Panc1 (cell line): ENCODE results near the gene NCLN. TPM values are rescaled to one million over a fixed set of nuclear protein-coding genes. Genes with fewer than 3 reads are reported as not detected.
"Not testable (repeated sequence)": the region's sequence is repeated elsewhere in the genome, so short reads cannot be mapped to it uniquely, and the experiment has no call there.

Experiments
- ATAC-seq: fragments of 200-7000 bp; cut with Tn5 transposase; 2 replicates; pipeline ENCODE4 v1.9.1; 2020; ENCODE audit warnings: mild to moderate bottlenecking, moderate library complexity
- BruUV-seq: library from RNA; stranded (reverse); fragments of 400-500 nt; replicated peaks from 2 replicates; lab custom pipeline; 2021; lab: Mats Ljungman, UMichigan
- CTCF ChIA-PET: fragments of 300-600 bp; sonication (Branson Sonifier 250); formaldehyde crosslinking; loops from one replicate; lab custom pipeline; 2022; ENCODE audit warnings: antibody characterized with exemption; lab: Charles Lee
- POLR2A ChIA-PET: fragments of 300-600 bp; sonication (Branson Sonifier 250); formaldehyde crosslinking; loops from one replicate; lab custom pipeline; 2022; ENCODE audit warnings: antibody characterized with exemption; lab: Charles Lee
- DNase-seq: peaks from one replicate; pipeline ENCODE4 v3.0.0-alpha.2; 2010; ENCODE audit warnings: low read depth, low spot score
- H3K27ac ChIP-seq: 2 replicates; pipeline ENCODE4 v1.5.1; 2011; ENCODE audit warnings: mild to moderate bottlenecking, low read length, inconsistent platforms
- H3K27me3 ChIP-seq: fragments of 200-500 bp; sonication (Bioruptor generic); 2 replicates; pipeline ENCODE4 v1.6.0; 2014; ENCODE audit warnings: low read length, inconsistent platforms; ENCODE audit not compliant: control insufficient read depth, insufficient read depth
- H3K36me3 ChIP-seq: fragments of 200-500 bp; sonication (Bioruptor generic); 2 replicates; pipeline ENCODE4 v1.5.1; 2014; ENCODE audit warnings: inconsistent platforms, mild to moderate bottlenecking, low read length, moderate library complexity; ENCODE audit not compliant: control insufficient read depth, insufficient read depth
- H3K4me1 ChIP-seq: 2 replicates; pipeline ENCODE4 v1.5.1; 2011; ENCODE audit warnings: inconsistent platforms, mild to moderate bottlenecking, low read length, moderate library complexity; ENCODE audit not compliant: control insufficient read depth, insufficient read depth
- H3K4me3 ChIP-seq, 2 experiments: 2 replicates each; pipeline ENCODE4 v1.5.1; 2011 to 2012; ENCODE audit warnings: low read depth in 2 of 2, low read length in 2 of 2, mild to moderate bottlenecking in 2 of 2, inconsistent platforms in 1 of 2, moderate library complexity in 1 of 2
- H3K9me3 ChIP-seq: fragments of 200-500 bp; sonication (Bioruptor generic); 2 replicates; pipeline ENCODE4 v1.5.1; 2014; ENCODE audit warnings: low read depth, mild to moderate bottlenecking, inconsistent platforms, low read length, moderate library complexity; ENCODE audit not compliant: control insufficient read depth, insufficient read depth
- CTCF ChIP-seq: fragments of 450-650 bp; IDR thresholded peaks from 2 replicates; pipeline ENCODE4 v1.5.1; 2017; ENCODE audit warnings: mild to moderate bottlenecking
- POLR2AphosphoS5 ChIP-seq: IDR thresholded peaks from 2 replicates; pipeline ENCODE4 v1.6.1; 2012; ENCODE audit warnings: mild to moderate bottlenecking, low read depth, low read length, moderate library complexity
- REST ChIP-seq, 2 experiments: IDR thresholded peaks; 2 replicates each; pipeline ENCODE4 v1.6.1; 2011 to 2012; ENCODE audit warnings: low read depth in 2 of 2, control low read depth in 1 of 2, low read length in 1 of 2, mild to moderate bottlenecking in 1 of 2, moderate library complexity in 1 of 2; ENCODE audit not compliant: insufficient read depth in 1 of 2
- SIN3A ChIP-seq: IDR thresholded peaks from 2 replicates; pipeline ENCODE4 v1.6.1; 2012; ENCODE audit warnings: low read depth, mild to moderate bottlenecking, low read length, moderate library complexity, borderline replicate concordance; ENCODE audit not compliant: insufficient read depth
- TCF7L2 ChIP-seq: IDR thresholded peaks from 2 replicates; pipeline ENCODE4 v1.6.1; 2011; ENCODE audit warnings: mild to moderate bottlenecking, low read depth, low read length, inconsistent platforms
- in situ Hi-C: cut with HindIII; loops from 2 replicates; pipeline ENCODE4 v1.10.0; 2016; ENCODE audit warnings: low sequenced_read_pairs, low pct_unique_long_range_greater_than_20kb
- intact Hi-C: fragments of 100-400 bp; cut with micrococcal nuclease; formaldehyde crosslinking; loops from one replicate; pipeline ENCODE4 v1.10.0; 2022; ENCODE audit not compliant: unreplicated experiment
- total RNA-seq: library from RNA; stranded (reverse); gene quantifications from one replicate; pipeline ENCODE4 v1.2.1, GENCODE V29; 2021; ENCODE audit not compliant: unreplicated experiment

The NCLN gene
- total RNA-seq, 1 experiment from 2014 or later = 132 TPM

- no peak for TF ChIP-seq CTCF
- no peak for TF ChIP-seq TCF7L2
- TF ChIP-seq POLR2AphosphoS5 = no peak
- no peak for TF ChIP-seq SIN3A
- no peak for TF ChIP-seq REST (IDR thresholded peaks at IDR 0.05; ENCODE audit: insufficient read depth in 1 of 2, low read depth in 2 of 2, low read length in 1 of 2)
- H3K36me3 ChIP-seq = no peaks in the 10 kb centered on the region
- ATAC-seq (no peak), DNase-seq (no peak)
- intact Hi-C loops (no loop called here), in situ Hi-C loops (no loop called here)
- POLR2A ChIA-PET = no interaction called here
- H3K27ac ChIP-seq = no peak overlapping the region
- no peak overlapping the region for H3K4me3 ChIP-seq
- no peaks in the 10 kb centered on the region for H3K27me3 ChIP-seq
- no peaks in the 10 kb centered on the region for H3K9me3 ChIP-seq
- BruUV-seq = no TSS peak
- no peaks in the 10 kb centered on the region for H3K4me1 ChIP-seq
- CTCF ChIA-PET = interaction anchor here (0.7 kb wide), 1 partner anchor 979 kb away, joined by 3 read pairs; no protein-coding TSS in a partner anchor
Measured at GRCh38 chr19:3201911-3202310, 16.2 kb downstream of the NCLN start.

GRCh38 chr19:3202346-3202745 lies 16.6 kb downstream of the NCLN start:
- H3K27me3 ChIP-seq = no peaks in the 10 kb centered on the region
- ChIA-PET POLR2A (interaction anchor here (0.5 kb wide), 1 partner anchor 727 kb away, joined by 10 read pairs; no protein-coding TSS in a partner anchor), CTCF (interaction anchor here (0.7 kb wide), 1 partner anchor 979 kb away, joined by 3 read pairs; no protein-coding TSS in a partner anchor)
- TF ChIP-seq SIN3A (no peak), POLR2AphosphoS5 (no peak), REST (IDR thresholded peaks at IDR 0.05; ENCODE audit: insufficient read depth in 1 of 2, low read depth in 2 of 2, low read length in 1 of 2) (no peak), TCF7L2 (no peak), CTCF (no peak)
- H3K4me1 ChIP-seq = no peaks in the 10 kb centered on the region
- in situ Hi-C loops (no loop called here), intact Hi-C loops (no loop called here)
- no peak overlapping the region for H3K27ac ChIP-seq
- H3K9me3 ChIP-seq = no peaks in the 10 kb centered on the region
- no peaks in the 10 kb centered on the region for H3K36me3 ChIP-seq
- H3K4me3 ChIP-seq = no peak overlapping the region
- no peak for ATAC-seq
- no TSS peak for BruUV-seq
- DNase-seq = no peak

GRCh38 chr19:3202895-3203294 lies 17.2 kb downstream of the NCLN start:
- BruUV-seq, H3K36me3 ChIP-seq: not testable (repeated sequence)

More at GRCh38 chr19:3202895-3203294, 17.2 kb downstream of the NCLN start:
- ATAC-seq, CTCF ChIA-PET, intact Hi-C loops, H3K27me3 ChIP-seq, H3K27ac ChIP-seq, in situ Hi-C loops, H3K4me1 ChIP-seq, H3K4me3 ChIP-seq, DNase-seq, H3K9me3 ChIP-seq: not testable (repeated sequence)
- POLR2A ChIA-PET = interaction anchor here (0.5 kb wide), 1 partner anchor 727 kb away, joined by 10 read pairs; no protein-coding TSS in a partner anchor
